ENCODE measurements around the gene ADAM10.

DNA sequence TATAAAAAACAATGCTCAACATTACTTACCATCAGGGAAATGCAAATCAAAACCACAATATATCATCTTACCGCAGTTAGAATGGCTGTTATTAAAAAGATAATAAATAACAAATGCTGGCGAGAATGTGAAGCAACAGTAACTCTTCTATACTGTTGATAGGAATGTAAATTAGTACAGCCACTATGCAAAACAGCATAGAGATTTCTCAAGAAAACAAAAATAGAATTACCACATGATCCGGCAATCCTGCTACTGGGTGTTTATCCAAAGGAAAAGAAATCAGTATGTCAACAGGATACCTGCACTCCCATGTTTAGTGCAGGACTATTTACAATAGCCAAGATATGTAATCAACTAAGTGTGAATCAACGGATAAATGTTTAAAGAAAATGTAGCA lies 48.1 kb downstream of the ADAM10 start:
- TF ChIP-seq, protein P1, sequence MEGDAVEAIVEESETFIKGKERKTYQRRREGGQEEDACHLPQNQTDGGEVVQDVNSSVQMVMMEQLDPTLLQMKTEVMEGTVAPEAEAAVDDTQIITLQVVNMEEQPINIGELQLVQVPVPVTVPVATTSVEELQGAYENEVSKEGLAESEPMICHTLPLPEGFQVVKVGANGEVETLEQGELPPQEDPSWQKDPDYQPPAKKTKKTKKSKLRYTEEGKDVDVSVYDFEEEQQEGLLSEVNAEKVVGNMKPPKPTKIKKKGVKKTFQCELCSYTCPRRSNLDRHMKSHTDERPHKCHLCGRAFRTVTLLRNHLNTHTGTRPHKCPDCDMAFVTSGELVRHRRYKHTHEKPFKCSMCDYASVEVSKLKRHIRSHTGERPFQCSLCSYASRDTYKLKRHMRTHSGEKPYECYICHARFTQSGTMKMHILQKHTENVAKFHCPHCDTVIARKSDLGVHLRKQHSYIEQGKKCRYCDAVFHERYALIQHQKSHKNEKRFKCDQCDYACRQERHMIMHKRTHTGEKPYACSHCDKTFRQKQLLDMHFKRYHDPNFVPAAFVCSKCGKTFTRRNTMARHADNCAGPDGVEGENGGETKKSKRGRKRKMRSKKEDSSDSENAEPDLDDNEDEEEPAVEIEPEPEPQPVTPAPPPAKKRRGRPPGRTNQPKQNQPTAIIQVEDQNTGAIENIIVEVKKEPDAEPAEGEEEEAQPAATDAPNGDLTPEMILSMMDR (IDR thresholded peaks at IDR 0.05) = no peak
- TF ChIP-seq POLR2A (IDR thresholded peaks at IDR 0.05) = no peak

Data from Peyer's patch (tissue), 4 donors.